ENCODE measurements around the gene CAMSAP2.

GRCh38 chr1:200707116-200707515, 31.6 kb upstream of the CAMSAP2 start:
- no peak for TF ChIP-seq CTCF (optimal IDR thresholded peaks at IDR 0.05 in 1 of 3, IDR thresholded peaks at IDR 0.05 in 1 of 3, conservative IDR thresholded peaks at IDR 0.05 in 1 of 3; ENCODE audit: extremely low read depth in 1 of 3, insufficient read depth in 2 of 3, low read length in 3 of 3)
- TF ChIP-seq EZH2 (IDR thresholded peaks at IDR 0.05; ENCODE audit: low read length) = no peak

All from keratinocyte (primary cell).